Measurements from ENCODE around the gene TOPBP1. TPM values are rescaled to one million over a fixed set of nuclear protein-coding genes. Genes with fewer than 3 reads are reported as not detected.

TOPBP1 gene
- total RNA-seq, 1 donor from 2014 or later, result 22.3 TPM

DNA sequence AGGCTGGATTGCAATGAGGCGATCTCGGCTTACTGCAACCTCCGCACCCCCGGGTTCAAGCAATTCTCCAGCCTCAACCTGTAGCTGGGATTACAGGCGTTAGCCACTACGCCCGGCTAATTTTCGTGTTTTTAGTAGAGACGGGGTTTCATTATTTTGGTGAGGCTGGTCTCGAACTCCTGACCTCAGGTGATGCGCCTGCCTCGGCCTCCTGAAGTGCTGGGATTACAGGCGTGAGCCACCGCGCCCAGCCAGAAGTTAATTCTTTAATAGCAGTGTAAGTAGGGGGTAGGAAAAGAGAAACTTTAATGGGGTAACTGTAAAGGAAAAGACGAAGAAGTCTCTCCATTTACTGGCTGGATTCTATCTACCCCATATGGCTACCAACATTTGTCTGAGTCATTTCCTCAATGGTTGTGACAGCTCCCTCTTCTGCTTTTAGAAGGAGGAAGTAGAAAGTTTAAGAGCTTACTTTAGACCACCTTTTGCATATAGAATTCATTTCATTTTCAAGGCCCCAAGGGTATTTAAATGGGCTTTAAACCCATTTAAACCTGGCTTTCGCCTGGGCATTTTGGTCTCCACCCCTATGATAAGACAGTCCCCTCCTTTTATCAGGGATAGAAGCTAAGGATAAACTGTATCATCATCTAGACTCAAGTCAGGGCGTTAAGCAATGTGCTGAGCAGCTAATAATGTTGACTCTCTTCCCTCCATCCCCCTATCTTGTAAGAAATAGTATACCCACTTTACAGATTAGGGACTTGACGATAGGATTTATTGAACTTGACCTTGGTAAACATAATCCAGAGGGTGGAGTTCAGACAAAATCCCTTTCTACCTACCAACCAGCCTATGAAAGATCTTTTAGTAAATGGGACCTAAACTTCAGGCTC, 89.3 kb downstream of the TOPBP1 start:
- no peaks in the 10 kb centered on the region for H3K9me3 Mint-ChIP-seq (ENCODE audit: unreplicated experiment)
- DNase-seq (ENCODE audit: extremely low spot score, unreplicated experiment), result no peak
- H3K36me3 Mint-ChIP-seq (ENCODE audit: unreplicated experiment), result peaks cover 17% of the 10 kb centered on the region
- TF ChIP-seq, protein P1, sequence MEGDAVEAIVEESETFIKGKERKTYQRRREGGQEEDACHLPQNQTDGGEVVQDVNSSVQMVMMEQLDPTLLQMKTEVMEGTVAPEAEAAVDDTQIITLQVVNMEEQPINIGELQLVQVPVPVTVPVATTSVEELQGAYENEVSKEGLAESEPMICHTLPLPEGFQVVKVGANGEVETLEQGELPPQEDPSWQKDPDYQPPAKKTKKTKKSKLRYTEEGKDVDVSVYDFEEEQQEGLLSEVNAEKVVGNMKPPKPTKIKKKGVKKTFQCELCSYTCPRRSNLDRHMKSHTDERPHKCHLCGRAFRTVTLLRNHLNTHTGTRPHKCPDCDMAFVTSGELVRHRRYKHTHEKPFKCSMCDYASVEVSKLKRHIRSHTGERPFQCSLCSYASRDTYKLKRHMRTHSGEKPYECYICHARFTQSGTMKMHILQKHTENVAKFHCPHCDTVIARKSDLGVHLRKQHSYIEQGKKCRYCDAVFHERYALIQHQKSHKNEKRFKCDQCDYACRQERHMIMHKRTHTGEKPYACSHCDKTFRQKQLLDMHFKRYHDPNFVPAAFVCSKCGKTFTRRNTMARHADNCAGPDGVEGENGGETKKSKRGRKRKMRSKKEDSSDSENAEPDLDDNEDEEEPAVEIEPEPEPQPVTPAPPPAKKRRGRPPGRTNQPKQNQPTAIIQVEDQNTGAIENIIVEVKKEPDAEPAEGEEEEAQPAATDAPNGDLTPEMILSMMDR (IDR thresholded peaks at IDR 0.05), result no peak
- H3K4me1 Mint-ChIP-seq (ENCODE audit: unreplicated experiment), result peaks cover 72% of the 10 kb centered on the region
- peak overlapping the region; percentile 97 for H3K27ac Mint-ChIP-seq (ENCODE audit: unreplicated experiment)
- H3K4me3 Mint-ChIP-seq (ENCODE audit: unreplicated experiment), result peak overlapping the region; percentile 68
- H3K27me3 Mint-ChIP-seq (ENCODE audit: unreplicated experiment), result no peaks in the 10 kb centered on the region

GRCh38 chr3:133570937-133571320, 90.8 kb downstream of the TOPBP1 start:
- Mint-ChIP-seq H3K36me3 (ENCODE audit: unreplicated experiment) (peaks cover 7% of the 10 kb centered on the region), H3K27me3 (ENCODE audit: unreplicated experiment) (no peaks in the 10 kb centered on the region), H3K9me3 (ENCODE audit: unreplicated experiment) (no peaks in the 10 kb centered on the region), H3K27ac (ENCODE audit: unreplicated experiment) (peak overlapping the region; percentile 93), H3K4me3 (ENCODE audit: unreplicated experiment) (no peak overlapping the region), H3K4me1 (ENCODE audit: unreplicated experiment) (peaks cover 59% of the 10 kb centered on the region)
- no peak for DNase-seq (ENCODE audit: extremely low spot score, unreplicated experiment)
- TF ChIP-seq, protein P1 (IDR thresholded peaks at IDR 0.05), result no peak

- Mint-ChIP-seq H3K36me3 (ENCODE audit: unreplicated experiment) (peaks cover 2% of the 10 kb centered on the region), H3K27me3 (ENCODE audit: unreplicated experiment) (no peaks in the 10 kb centered on the region), H3K4me3 (ENCODE audit: unreplicated experiment) (no peak overlapping the region), H3K9me3 (ENCODE audit: unreplicated experiment) (no peaks in the 10 kb centered on the region), H3K27ac (ENCODE audit: unreplicated experiment) (peak overlapping the region; percentile 93), H3K4me1 (ENCODE audit: unreplicated experiment) (peaks cover 53% of the 10 kb centered on the region)
- DNase-seq (ENCODE audit: extremely low spot score, unreplicated experiment), result no peak
- TF ChIP-seq, protein P1 (IDR thresholded peaks at IDR 0.05), result no peak
These were observed 91.4 kb downstream of the TOPBP1 start for GRCh38 chr3:133570139-133570936.

- TF ChIP-seq, protein P1 (IDR thresholded peaks at IDR 0.05), result no peak
- Mint-ChIP-seq H3K9me3 (ENCODE audit: unreplicated experiment) (no peaks in the 10 kb centered on the region), H3K27me3 (ENCODE audit: unreplicated experiment) (no peaks in the 10 kb centered on the region), H3K4me1 (ENCODE audit: unreplicated experiment) (peaks cover 58% of the 10 kb centered on the region), H3K4me3 (ENCODE audit: unreplicated experiment) (no peak overlapping the region), H3K27ac (ENCODE audit: unreplicated experiment) (peak overlapping the region; percentile 93), H3K36me3 (ENCODE audit: unreplicated experiment) (no peaks in the 10 kb centered on the region)
- DNase-seq (ENCODE audit: extremely low spot score, unreplicated experiment), result no peak
These were observed 93.3 kb downstream of the TOPBP1 start for GRCh38 chr3:133568294-133569014.
